A673 (cell line): ENCODE measurements around the gene RXRA. TPM values are rescaled to one million over a fixed set of nuclear protein-coding genes. Genes with fewer than 3 reads are reported as not detected.
A peak's percentile ranks its signal among the peaks of the same experiment; 100 is the strongest.

Experiments
- BruUV-seq: library from RNA; stranded (reverse); fragments of 400-500 nt; replicated peaks from 2 replicates; lab custom pipeline; 2021; lab: Mats Ljungman, UMichigan
- CTCF ChIA-PET: fragments of 300-600 bp; sonication (Branson Sonifier 250); formaldehyde crosslinking; loops from one replicate; lab custom pipeline; 2022; ENCODE audit warnings: antibody characterized with exemption; lab: Charles Lee
- POLR2A ChIA-PET: fragments of 300-600 bp; sonication (Branson Sonifier 250); formaldehyde crosslinking; loops from one replicate; lab custom pipeline; 2022; ENCODE audit warnings: antibody characterized with exemption; ENCODE audit not compliant: low non-redundant PET; lab: Charles Lee
- DNase-seq: peaks from one replicate; pipeline ENCODE4 v3.0.0-alpha.2; 2015; ENCODE audit warnings: low spot score
- H3K27ac ChIP-seq: fragments of 200-600 bp; sonication (generic); 2 replicates; pipeline ENCODE4 v1.5.1; 2016; ENCODE audit warnings: mixed run types, low read depth, mild to moderate bottlenecking, mixed read lengths, antibody characterized with exemption, low read length; ENCODE audit not compliant: poor library complexity, severe bottlenecking
- H3K27me3 ChIP-seq: fragments of 200-600 bp; sonication (generic); replicated peaks from 2 replicates; pipeline ENCODE4 v1.6.1; 2017; ENCODE audit warnings: mixed run types, low read depth, mild to moderate bottlenecking, mixed read lengths, antibody characterized with exemption, low read length; ENCODE audit not compliant: insufficient read depth, poor library complexity
- H3K36me3 ChIP-seq: fragments of 200-600 bp; sonication (generic); 2 replicates; pipeline ENCODE4 v1.6.1; 2016; ENCODE audit warnings: mixed run types, mild to moderate bottlenecking, mixed read lengths, antibody characterized with exemption, low read length; ENCODE audit not compliant: insufficient read depth, poor library complexity, severe bottlenecking
- H3K4me1 ChIP-seq: fragments of 200-600 bp; sonication (generic); 2 replicates; pipeline ENCODE4 v1.6.1; 2017; ENCODE audit warnings: mixed run types, mild to moderate bottlenecking, mixed read lengths, antibody characterized with exemption, low read length; ENCODE audit not compliant: insufficient read depth, poor library complexity, severe bottlenecking
- H3K4me3 ChIP-seq: fragments of 200-600 bp; sonication (generic); 2 replicates; pipeline ENCODE4 v1.5.1; 2016; ENCODE audit warnings: low read depth, mixed run types, mild to moderate bottlenecking, mixed read lengths, low read length; ENCODE audit not compliant: poor library complexity, severe bottlenecking
- H3K9me3 ChIP-seq: fragments of 200-600 bp; sonication (generic); 2 replicates; pipeline ENCODE4 v1.6.1; 2016; ENCODE audit warnings: mixed run types, low read depth, mild to moderate bottlenecking, mixed read lengths, antibody characterized with exemption, low read length; ENCODE audit not compliant: poor library complexity, severe bottlenecking
- EZH2 ChIP-seq: fragments of 200-600 bp; sonication (generic); IDR thresholded peaks from 2 replicates; pipeline ENCODE4 v1.6.1; 2017; ENCODE audit warnings: borderline replicate concordance, low read depth, mild to moderate bottlenecking, mixed read lengths, antibody characterized with exemption, low read length; ENCODE audit not compliant: poor library complexity, severe bottlenecking
- intact Hi-C: fragments of 100-400 bp; cut with micrococcal nuclease; formaldehyde crosslinking; loops from one replicate; pipeline ENCODE4 v1.10.0; 2022; ENCODE audit not compliant: unreplicated experiment
- total RNA-seq: library from RNA; stranded (reverse); gene quantifications from 2 replicates; pipeline ENCODE4 v1.2.3, GENCODE V29; 2021
- TF ChIP-seq, protein P1 (sequence below): fragments of 300-800, 200-600 bp; sonication (generic); conservative IDR thresholded peaks from 2 replicates; pipeline ENCODE4 v1.5.1; 2017; ENCODE audit warnings: low read depth, mild to moderate bottlenecking, antibody characterized with exemption, low read length, moderate library complexity, mixed read lengths

Gene RXRA
- total RNA-seq, 1 experiment from 2014 or later = 54.1 TPM

DNA sequence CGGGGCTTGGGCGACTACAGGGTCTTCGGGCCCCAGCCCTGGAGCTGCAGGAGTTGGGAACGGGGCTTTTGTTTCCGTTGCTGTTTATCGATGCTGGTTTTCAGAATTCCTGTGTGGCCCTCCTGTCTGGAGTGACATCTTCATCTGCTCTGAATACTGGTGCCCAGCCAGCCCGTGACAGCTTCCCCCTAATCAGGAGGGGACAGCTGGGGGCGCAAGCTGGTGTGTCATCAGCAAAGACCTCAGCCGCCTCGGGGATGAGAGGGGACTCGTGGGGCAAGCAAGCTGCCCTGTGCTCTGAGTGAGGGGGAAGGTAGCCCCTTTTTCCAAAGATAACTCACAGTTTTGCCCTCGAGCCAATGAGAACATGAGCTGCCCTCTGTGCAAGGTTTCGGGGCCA, 110.7 kb downstream of the RXRA start:
- intact Hi-C loops = no loop called here
- ChIA-PET POLR2A (no interaction called here), CTCF (no interaction called here)
- H3K4me3 ChIP-seq = no peak overlapping the region
- H3K9me3 ChIP-seq = no peaks in the 10 kb centered on the region
- DNase-seq = no peak
- no peaks in the 10 kb centered on the region for H3K27me3 ChIP-seq
- peaks cover 11% of the 10 kb centered on the region for H3K36me3 ChIP-seq
- no TSS peak for BruUV-seq
- no peak for TF ChIP-seq EZH2
- TF ChIP-seq, protein P1, sequence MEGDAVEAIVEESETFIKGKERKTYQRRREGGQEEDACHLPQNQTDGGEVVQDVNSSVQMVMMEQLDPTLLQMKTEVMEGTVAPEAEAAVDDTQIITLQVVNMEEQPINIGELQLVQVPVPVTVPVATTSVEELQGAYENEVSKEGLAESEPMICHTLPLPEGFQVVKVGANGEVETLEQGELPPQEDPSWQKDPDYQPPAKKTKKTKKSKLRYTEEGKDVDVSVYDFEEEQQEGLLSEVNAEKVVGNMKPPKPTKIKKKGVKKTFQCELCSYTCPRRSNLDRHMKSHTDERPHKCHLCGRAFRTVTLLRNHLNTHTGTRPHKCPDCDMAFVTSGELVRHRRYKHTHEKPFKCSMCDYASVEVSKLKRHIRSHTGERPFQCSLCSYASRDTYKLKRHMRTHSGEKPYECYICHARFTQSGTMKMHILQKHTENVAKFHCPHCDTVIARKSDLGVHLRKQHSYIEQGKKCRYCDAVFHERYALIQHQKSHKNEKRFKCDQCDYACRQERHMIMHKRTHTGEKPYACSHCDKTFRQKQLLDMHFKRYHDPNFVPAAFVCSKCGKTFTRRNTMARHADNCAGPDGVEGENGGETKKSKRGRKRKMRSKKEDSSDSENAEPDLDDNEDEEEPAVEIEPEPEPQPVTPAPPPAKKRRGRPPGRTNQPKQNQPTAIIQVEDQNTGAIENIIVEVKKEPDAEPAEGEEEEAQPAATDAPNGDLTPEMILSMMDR = no peak
- peak overlapping the region; percentile 50 for H3K27ac ChIP-seq
- peaks cover 19% of the 10 kb centered on the region for H3K4me1 ChIP-seq

DNA sequence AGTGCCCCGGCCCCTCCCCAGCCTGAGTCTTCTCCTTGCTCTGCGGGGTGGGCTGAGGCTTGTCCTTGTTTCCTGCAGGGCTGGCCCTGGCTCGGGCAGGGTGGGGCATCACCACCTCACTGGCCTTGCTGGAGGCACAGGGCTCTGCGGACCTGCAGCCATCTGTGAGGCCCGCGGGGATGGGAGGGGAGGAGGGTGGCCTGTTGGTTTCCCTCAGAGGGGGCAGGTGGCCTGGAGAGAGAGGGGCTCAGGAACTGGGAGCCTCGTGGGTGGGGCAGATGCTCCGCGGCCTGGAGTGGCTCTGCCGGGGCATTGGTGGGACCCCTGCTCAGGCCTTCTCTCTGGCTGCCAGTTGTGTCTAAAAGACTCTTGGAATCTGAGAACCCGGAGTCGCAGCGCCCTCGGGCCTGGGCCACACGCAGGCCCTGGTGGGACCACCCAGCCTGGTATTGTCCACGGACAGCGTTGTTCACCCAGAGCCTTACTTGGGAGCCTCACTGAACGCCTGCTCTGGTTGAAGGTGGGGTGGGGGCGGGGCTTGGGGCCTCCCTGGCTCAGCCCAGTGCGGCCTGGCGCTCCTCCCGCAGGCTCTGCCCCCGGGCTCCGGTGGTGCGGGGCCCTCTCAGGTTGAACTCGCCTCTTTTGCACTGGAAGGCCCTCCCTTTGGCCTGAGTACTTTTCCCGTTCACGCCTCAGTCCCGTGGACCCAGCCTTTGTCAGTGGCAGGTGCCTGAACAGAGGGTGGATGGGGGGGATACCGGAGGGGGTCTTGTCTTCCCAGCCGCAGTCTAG, 111.3 kb downstream of the RXRA start:
- intact Hi-C loops = no loop called here
- ChIA-PET POLR2A (no interaction called here), CTCF (no interaction called here)
- Histone ChIP-seq H3K27ac (peak overlapping the region; percentile 23), H3K4me3 (no peak overlapping the region), H3K4me1 (peaks cover 25% of the 10 kb centered on the region), H3K36me3 (peaks cover 11% of the 10 kb centered on the region), H3K9me3 (no peaks in the 10 kb centered on the region), H3K27me3 (no peaks in the 10 kb centered on the region)
- BruUV-seq = no TSS peak
- DNase-seq = no peak
- TF ChIP-seq, protein P1 = no peak
- TF ChIP-seq EZH2 = no peak

DNA sequence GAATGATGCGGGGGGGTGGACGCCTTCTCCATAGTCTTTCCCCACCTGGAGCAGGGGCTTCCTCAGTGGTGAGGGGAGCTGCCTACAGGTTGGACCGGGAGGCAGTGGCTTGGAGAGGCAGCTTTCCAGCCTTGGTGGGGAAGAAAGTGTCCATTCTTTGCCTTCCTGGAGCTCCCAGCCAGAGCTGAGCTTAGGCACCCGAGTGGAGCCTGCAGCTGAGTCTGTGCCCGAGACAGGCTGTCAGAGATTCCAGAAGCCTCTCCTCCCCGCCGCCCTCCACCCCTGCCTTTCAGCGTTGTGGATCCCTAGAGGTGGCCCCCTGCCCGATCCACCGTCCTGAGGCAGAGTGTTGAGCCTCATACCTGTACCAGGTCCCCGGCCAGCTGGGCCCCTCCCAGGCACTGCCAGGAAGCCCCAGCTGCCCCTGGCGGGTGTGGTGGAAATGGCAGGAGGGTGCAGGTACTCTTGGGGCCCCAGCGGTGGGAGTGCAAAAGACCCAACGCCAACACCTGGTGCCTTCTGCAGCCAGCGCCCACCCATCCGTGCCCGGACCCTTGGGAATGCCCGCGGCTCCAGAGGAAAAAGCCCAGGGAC, 112.0 kb downstream of the RXRA start:
- Histone ChIP-seq H3K4me1 (peaks cover 25% of the 10 kb centered on the region), H3K4me3 (no peak overlapping the region), H3K27ac (peak overlapping the region; percentile 23), H3K9me3 (no peaks in the 10 kb centered on the region), H3K36me3 (peaks cover 11% of the 10 kb centered on the region), H3K27me3 (no peaks in the 10 kb centered on the region)
- intact Hi-C loops = no loop called here
- TF ChIP-seq, protein P1 = no peak
- TF ChIP-seq EZH2 = no peak
- BruUV-seq = no TSS peak
- ChIA-PET POLR2A (no interaction called here), CTCF (no interaction called here)
- no peak for DNase-seq
